Mucosa of stomach (tissue), 1 donor: ENCODE results near the gene RPS18.
"Not testable (repeated sequence)": the region's sequence is repeated elsewhere in the genome, so short reads cannot be mapped to it uniquely, and the experiment has no call there.

Experiments
- H3K27me3 ChIP-seq: one replicate; pipeline ENCODE4 v1.7.0; 2013; ENCODE audit warnings: mild to moderate bottlenecking, low read length; ENCODE audit not compliant: control insufficient read depth, insufficient read depth
- H3K36me3 ChIP-seq: one replicate; pipeline ENCODE4 v1.7.0; 2013; ENCODE audit warnings: low read length; ENCODE audit not compliant: control insufficient read depth, insufficient read depth
- H3K4me1 ChIP-seq: one replicate; pipeline ENCODE4 v1.7.0; 2013; ENCODE audit warnings: mild to moderate bottlenecking, low read length; ENCODE audit not compliant: control insufficient read depth, insufficient read depth
- H3K4me3 ChIP-seq: one replicate; pipeline ENCODE4 v1.7.0; 2013; ENCODE audit warnings: low read length
- H3K9ac ChIP-seq: one replicate; pipeline ENCODE4 v1.7.0; 2013; ENCODE audit warnings: mild to moderate bottlenecking, low read length, moderate library complexity
- H3K9me3 ChIP-seq: one replicate; pipeline ENCODE4 v1.7.0; 2013; ENCODE audit warnings: mild to moderate bottlenecking, low read length, moderate library complexity; ENCODE audit not compliant: control insufficient read depth
- donor health status: Pancreatic carcinoma.

Gene RPS18

DNA sequence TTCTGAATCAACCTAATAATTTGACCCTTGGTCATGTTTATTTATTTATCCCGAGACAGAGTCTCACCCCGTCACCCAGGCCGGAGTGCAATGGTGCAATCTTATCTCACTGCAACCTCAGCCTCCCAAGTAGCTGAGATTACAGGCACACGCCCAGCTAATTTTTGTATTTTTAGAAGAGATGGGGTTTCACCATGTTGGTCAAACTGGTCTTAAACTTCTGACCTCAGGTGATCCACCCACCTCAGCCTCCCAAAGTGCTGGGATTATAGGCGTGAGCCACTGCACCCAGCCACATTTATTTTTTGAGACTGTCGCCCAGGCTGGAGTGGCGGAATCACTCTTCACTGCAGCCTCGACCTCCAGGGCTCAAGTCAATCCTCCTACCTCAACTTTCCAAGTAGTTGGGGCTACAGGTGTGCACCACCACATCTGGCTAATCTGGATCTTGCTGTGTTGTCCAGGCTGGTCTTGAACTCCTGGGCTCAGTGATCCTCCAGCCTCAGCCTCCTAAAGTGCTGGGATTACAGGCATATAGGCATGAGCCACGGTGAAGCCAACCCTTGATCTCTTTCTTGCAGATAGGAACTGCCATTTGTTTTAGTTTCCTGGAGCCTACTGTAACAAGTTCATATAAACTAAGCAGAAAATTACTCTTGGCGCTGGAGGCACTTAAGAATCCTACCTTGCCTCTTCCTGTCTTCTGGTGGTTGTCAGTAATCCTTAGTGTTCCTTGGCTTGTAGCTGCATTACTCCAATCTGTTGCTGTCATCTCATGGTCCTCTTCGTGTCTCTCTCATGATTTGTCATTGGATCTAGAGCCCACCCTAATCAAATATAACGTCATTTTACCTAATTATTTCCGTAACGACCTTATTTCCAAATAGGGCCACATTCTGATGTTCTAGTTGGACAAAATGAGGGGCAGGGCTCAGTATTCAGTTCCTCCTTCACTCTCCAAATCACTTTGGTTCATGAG lies 2.3 kb downstream of the RPS18 start:
- H3K36me3 ChIP-seq: peaks cover 6% of the 10 kb centered on the region
- no peaks in the 10 kb centered on the region for H3K27me3 ChIP-seq
- peaks cover 60% of the 10 kb centered on the region for H3K4me1 ChIP-seq
- peak overlapping the region; percentile 42 for H3K9ac ChIP-seq
- no peaks in the 10 kb centered on the region for H3K9me3 ChIP-seq
- H3K4me3 ChIP-seq: no peak overlapping the region

DNA sequence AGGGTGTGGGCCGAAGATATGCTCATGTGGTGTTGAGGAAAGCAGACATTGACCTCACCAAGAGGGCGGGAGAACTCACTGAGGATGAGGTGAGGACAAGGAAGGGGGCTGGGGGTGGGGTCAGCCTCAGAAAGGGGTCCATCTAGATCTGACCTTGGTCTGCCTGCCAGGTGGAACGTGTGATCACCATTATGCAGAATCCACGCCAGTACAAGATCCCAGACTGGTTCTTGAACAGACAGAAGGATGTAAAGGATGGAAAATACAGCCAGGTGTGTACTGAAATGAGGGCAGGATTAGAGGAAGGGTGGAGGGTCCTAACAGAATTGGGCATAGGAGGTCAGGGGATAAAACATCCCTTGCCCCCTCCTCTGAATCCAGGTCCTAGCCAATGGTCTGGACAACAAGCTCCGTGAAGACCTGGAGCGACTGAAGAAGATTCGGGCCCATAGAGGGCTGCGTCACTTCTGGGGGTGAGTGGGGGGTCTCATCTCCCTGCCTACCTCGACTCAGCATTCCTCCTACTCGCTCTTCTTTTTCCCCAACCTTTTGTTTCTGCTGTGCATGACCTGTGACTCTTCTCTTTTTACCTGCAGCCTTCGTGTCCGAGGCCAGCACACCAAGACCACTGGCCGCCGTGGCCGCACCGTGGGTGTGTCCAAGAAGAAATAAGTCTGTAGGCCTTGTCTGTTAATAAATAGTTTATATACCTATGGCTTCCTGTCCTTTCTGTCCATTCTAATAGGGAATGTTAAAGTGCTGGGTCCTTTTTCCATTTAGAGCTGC lies 4.1 kb downstream of the RPS18 start:
- not testable (repeated sequence) for H3K9me3 ChIP-seq, H3K36me3 ChIP-seq, H3K27me3 ChIP-seq
- Histone ChIP-seq H3K4me3 (peak overlapping the region; percentile 29), H3K4me1 (peaks cover 65% of the 10 kb centered on the region), H3K9ac (peak overlapping the region; percentile 88)

DNA sequence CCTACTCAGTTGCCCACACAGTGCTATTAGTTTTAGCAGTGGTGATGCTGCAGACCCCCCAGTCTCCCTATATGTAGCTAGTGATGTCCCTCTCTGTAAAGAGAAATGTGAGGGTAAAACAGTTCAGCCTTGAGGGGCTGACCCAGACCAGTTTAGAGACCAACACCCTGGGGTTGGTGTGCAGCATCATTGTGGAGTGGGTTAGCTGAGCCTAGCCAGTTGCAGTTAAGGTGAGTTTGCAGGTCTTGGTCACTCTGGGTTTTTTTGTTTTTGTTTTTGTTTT lies 4.6 kb downstream of the RPS18 start:
- Histone ChIP-seq H3K4me1 (peaks cover 65% of the 10 kb centered on the region), H3K9ac (peak overlapping the region; percentile 88), H3K4me3 (peak overlapping the region; percentile 29), H3K9me3 (no peaks in the 10 kb centered on the region), H3K27me3 (no peaks in the 10 kb centered on the region), H3K36me3 (peaks cover 6% of the 10 kb centered on the region)

DNA sequence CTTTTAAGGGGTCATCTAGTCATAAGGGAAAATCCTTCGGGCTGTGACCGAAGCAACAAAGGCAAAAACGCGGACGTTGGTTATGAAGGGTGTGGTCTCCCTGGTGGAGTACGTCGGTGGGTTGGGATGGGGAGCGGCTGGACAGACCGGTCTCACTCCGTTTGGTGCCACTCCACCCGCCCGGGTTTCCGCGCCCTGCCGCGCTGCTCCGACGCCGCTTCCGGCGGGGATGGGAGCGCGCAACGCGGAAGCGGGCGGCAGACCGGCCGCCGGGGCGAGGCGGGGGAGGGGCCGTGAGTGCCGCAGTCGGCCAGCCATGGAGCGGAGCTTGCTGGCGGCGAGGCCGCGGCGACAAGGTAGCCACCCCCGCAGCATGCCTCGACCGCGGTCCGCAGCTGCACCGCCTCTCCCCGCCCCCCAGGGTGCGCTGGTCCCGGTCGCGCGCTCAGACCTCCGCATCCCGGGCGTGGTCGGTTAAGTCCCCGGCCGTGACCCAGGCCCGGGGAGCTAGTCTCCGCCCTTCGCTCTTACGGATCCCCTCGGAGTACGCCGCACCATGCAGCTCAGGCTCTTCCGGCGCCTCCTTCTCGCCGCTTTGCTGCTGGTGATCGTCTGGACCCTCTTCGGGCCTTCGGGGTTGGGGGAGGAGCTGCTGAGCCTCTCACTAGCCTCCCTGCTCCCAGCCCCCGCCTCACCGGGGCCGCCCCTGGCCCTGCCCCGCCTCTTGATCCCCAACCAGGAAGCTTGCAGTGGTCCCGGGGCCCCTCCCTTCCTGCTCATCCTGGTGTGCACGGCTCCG lies 5.2 kb downstream of the RPS18 start, which contains the start of gene B3GALT4:
B3GALT4 (plus strand) TSS at position 260 of the 799 bp plus-strand sequence; CDS start at position 557, 297 bp downstream.
- Histone ChIP-seq H3K27me3 (no peaks in the 10 kb centered on the region), H3K36me3 (peaks cover 6% of the 10 kb centered on the region), H3K9ac (peak within 1 kb of the TSS; percentile 88), H3K4me3 (peak within 1 kb of the TSS; percentile 44), H3K9me3 (no peaks in the 10 kb centered on the region), H3K4me1 (peaks cover 65% of the 10 kb centered on the region)

DNA sequence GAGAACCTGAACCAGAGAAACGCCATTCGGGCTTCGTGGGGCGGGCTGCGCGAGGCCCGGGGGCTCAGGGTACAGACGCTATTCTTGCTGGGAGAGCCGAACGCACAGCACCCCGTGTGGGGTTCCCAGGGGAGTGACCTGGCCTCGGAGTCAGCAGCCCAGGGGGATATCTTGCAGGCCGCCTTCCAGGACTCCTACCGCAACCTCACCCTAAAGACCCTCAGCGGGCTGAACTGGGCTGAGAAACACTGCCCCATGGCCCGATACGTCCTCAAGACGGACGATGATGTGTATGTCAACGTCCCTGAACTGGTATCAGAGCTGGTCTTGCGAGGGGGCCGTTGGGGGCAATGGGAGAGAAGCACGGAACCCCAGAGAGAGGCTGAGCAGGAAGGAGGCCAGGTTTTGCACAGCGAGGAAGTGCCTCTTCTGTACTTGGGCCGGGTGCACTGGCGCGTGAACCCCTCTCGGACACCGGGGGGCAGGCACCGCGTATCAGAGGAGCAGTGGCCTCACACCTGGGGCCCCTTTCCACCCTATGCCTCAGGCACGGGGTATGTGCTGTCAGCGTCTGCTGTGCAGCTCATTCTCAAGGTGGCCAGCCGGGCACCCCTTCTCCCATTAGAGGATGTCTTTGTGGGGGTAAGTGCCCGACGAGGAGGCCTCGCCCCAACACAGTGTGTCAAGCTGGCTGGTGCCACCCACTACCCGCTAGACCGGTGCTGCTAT lies 6.0 kb downstream of the RPS18 start:
- H3K4me1 ChIP-seq: peaks cover 58% of the 10 kb centered on the region
- H3K27me3 ChIP-seq: no peaks in the 10 kb centered on the region
- H3K4me3 ChIP-seq: peak overlapping the region; percentile 44
- peak overlapping the region; percentile 88 for H3K9ac ChIP-seq
- no peaks in the 10 kb centered on the region for H3K9me3 ChIP-seq
- peaks cover 11% of the 10 kb centered on the region for H3K36me3 ChIP-seq

DNA sequence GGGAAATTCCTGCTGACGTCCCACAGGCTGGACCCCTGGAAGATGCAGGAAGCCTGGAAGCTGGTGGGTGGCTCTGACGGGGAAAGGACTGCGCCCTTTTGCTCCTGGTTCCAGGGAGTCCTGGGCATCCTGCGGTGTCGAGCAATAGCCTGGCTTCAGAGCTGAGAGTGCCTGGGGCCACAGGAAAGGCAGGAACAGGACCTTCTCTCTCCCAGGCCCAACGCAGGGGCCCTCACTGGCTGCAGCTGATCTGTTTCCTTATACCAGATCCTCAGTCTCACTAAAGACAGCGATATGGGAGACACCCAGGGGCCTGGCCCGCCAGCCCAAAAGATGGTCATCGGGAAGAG lies 6.5 kb downstream of the RPS18 start:
- peak overlapping the region; percentile 88 for H3K9ac ChIP-seq
- H3K9me3 ChIP-seq: no peaks in the 10 kb centered on the region
- no peak overlapping the region for H3K4me3 ChIP-seq
- peaks cover 11% of the 10 kb centered on the region for H3K36me3 ChIP-seq
- peaks cover 54% of the 10 kb centered on the region for H3K4me1 ChIP-seq
- no peaks in the 10 kb centered on the region for H3K27me3 ChIP-seq

DNA sequence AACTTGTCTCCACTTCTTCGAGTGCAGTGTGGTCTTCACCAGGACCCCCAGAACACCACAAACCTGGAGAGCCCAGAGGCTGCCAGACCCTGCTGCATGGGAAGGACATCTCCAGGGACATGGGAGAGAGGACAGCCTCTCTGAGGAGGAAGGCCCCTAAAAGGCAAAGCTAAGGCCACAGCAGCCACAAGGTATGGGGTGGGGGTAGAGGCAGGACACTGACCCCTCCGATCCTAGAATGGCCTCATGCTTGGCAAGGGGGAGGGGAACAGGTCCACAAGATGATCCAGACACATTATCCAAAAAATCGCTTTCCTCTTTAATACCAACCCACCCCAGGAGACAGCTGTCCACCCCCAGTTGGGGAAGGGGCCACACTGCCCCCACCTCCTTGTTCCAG lies 6.9 kb downstream of the RPS18 start:
- H3K4me3 ChIP-seq: no peak overlapping the region
- peak overlapping the region; percentile 1 for H3K9ac ChIP-seq
- peaks cover 11% of the 10 kb centered on the region for H3K36me3 ChIP-seq
- H3K9me3 ChIP-seq: no peaks in the 10 kb centered on the region
- no peaks in the 10 kb centered on the region for H3K27me3 ChIP-seq
- peaks cover 49% of the 10 kb centered on the region for H3K4me1 ChIP-seq

DNA sequence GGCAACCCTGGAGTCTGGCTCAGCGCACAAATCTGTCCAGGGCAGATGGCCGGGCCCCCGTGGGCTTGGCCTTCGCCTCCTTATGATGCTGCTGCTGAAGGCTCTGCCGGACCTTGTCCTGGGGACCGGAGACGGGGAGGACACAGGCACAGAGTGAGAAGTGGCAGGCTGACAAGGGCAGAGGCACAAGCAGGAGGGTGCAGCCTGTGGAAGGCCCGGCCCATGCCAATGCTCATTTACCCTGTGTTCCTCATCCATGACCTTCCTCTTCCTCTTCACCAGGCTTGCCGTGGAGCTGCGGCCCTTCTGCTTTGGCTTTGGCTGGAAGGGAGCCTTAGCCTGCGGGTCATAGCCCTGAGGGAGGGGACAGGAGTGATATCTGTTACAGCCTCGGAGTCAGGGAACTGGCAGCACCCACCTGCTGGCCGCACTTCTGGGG lies 7.4 kb downstream of the RPS18 start:
- H3K9ac ChIP-seq: no peak overlapping the region
- H3K9me3 ChIP-seq: no peaks in the 10 kb centered on the region
- H3K4me1 ChIP-seq: peaks cover 45% of the 10 kb centered on the region
- H3K27me3 ChIP-seq: no peaks in the 10 kb centered on the region
- H3K36me3 ChIP-seq: peaks cover 11% of the 10 kb centered on the region
- H3K4me3 ChIP-seq: no peak overlapping the region

DNA sequence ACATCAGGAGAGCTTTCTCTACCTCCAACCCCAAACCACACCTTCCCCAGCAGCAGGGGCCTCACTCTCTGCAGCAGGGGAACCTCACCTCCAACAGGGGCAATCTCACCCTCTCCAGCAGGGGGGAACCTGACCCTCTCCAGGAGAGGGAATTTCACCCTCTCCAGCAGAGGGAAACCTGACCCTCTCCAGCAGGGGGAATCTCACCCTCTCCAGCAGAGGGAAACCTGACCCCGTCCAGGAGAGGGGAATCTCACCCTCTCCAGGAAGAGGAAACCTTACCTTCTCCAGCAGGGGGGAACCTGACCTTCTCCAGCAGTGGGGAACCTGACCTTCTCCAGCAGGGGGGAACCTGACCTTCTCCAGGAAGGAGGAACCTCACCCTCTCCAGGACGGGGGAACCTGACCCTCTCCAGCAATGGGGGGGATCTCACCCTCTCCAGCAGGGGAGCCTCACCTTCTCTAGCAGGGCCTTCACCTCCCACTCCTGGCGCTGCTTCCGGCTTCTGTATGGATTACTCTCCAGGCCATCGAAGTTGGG lies 8.2 kb downstream of the RPS18 start:
- H3K9ac ChIP-seq: no peak overlapping the region
- no peak overlapping the region for H3K4me3 ChIP-seq
- peaks cover 11% of the 10 kb centered on the region for H3K36me3 ChIP-seq
- no peaks in the 10 kb centered on the region for H3K9me3 ChIP-seq
- no peaks in the 10 kb centered on the region for H3K27me3 ChIP-seq
- H3K4me1 ChIP-seq: peaks cover 40% of the 10 kb centered on the region

DNA sequence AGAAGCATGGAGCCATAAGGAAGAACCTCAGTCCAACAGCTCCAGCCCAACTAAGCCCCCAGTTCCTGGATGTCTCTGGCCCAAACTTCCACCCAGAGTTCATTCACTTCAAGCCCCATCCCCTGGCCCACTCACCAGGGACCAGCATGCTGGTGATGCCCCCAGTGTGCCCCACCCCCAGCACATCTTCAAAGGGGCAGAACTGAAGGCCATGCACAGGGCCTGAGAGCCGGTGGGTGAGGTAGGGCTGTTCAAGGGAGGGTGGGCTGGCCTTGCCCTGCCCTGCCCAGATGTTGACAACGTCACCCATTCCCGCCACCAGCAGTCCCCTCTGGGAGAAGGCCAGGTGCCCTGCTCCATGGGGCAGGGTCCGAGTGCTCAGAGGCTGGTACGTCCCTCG lies 8.7 kb downstream of the RPS18 start:
- peaks cover 11% of the 10 kb centered on the region for H3K36me3 ChIP-seq
- H3K27me3 ChIP-seq: no peaks in the 10 kb centered on the region
- H3K9ac ChIP-seq: no peak overlapping the region
- no peaks in the 10 kb centered on the region for H3K9me3 ChIP-seq
- peaks cover 36% of the 10 kb centered on the region for H3K4me1 ChIP-seq
- no peak overlapping the region for H3K4me3 ChIP-seq

DNA sequence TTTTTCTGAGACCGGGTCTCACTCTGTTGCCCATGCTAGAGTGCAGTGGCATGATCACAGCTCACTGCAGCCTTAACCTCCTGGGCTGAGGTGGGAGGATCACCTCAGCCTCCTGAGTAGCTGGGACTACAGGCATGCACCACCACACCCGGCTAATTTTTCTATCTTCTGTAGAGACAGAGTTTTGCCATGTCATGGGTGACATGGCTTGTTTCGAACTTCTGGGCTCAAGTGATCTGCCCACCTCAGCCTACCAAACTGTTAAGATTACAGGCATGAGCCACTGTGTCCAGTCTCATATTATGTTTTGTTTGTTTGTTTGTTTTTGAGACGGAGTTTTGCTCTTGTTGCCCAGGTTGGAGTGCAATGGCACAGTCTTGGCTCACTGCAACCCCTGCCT lies 13.3 kb downstream of the RPS18 start:
- not testable (repeated sequence) for H3K36me3 ChIP-seq

More for the DNA sequence above, 13.3 kb downstream of the RPS18 start:
- H3K27me3 ChIP-seq, H3K9ac ChIP-seq, H3K4me3 ChIP-seq, H3K9me3 ChIP-seq: not testable (repeated sequence)
- H3K4me1 ChIP-seq: peaks cover 14% of the 10 kb centered on the region
